K562 (cell line): ENCODE measurements around the gene ZNF691. TPM values are rescaled to one million over a fixed set of nuclear protein-coding genes. Genes with fewer than 3 reads are reported as not detected.

Experiments
- ATF4 ChIP-seq: fragments of 450-650 bp; formaldehyde crosslinking; IDR thresholded peaks from 2 replicates; pipeline ENCODE4 v1.4.0; 2022; ENCODE audit warnings: mild to moderate bottlenecking, moderate library complexity
- BRF1 ChIP-seq: IDR thresholded peaks from 3 replicates; pipeline ENCODE4 v1.6.1; 2011; ENCODE audit warnings: borderline replicate concordance, mild to moderate bottlenecking; ENCODE audit not compliant: insufficient read length; ENCODE audit errors: extremely low read depth
- CBFB ChIP-seq: sonication (generic); formaldehyde crosslinking; IDR thresholded peaks from 2 replicates; pipeline ENCODE4 v1.4.0; 2020; ENCODE audit warnings: mild to moderate bottlenecking, missing genetic modification reagents
- DEAF1 ChIP-seq: fragments of 450-650 bp; formaldehyde crosslinking; IDR thresholded peaks from 2 replicates; pipeline ENCODE4 v1.4.0; 2020; ENCODE audit warnings: mild to moderate bottlenecking, moderate library complexity
- EP400 ChIP-seq: fragments of 450-650 bp; IDR thresholded peaks from 2 replicates; pipeline ENCODE4 v1.6.1; 2017; ENCODE audit warnings: antibody characterized with exemption, mild to moderate bottlenecking, moderate library complexity
- KDM4B ChIP-seq, 2 experiments: fragments of 450-650 bp in 1 of 2; sonication (generic) in 1 of 2; IDR thresholded peaks; 2 replicates each; pipeline ENCODE4 v1.6.1; 2016 to 2017; ENCODE audit warnings: borderline replicate concordance in 2 of 2, antibody characterized with exemption in 1 of 2, low read depth in 1 of 2, mild to moderate bottlenecking in 1 of 2
- MCM3 ChIP-seq: fragments of 450-650 bp; IDR thresholded peaks from 2 replicates; pipeline ENCODE4 v1.6.1; 2016
- PHB2 ChIP-seq: fragments of 450-650 bp; IDR thresholded peaks from 2 replicates; pipeline ENCODE4 v1.6.1; 2017; ENCODE audit warnings: low read depth
- RBM22 ChIP-seq: fragments of 200-400 bp; formaldehyde crosslinking; IDR thresholded peaks from 2 replicates; pipeline ENCODE4 v1.6.1; 2018; ENCODE audit warnings: low read length, low read depth; ENCODE audit not compliant: poor library complexity, severe bottlenecking
- TBP ChIP-seq: optimal IDR thresholded peaks from 2 replicates; pipeline ENCODE3; 2011; ENCODE audit warnings: low read depth, low read length, improper control_type of control experiment
- THRAP3 ChIP-seq: fragments of 450-650 bp; IDR thresholded peaks from 2 replicates; pipeline ENCODE4 v1.6.1; 2016; ENCODE audit warnings: mild to moderate bottlenecking, inconsistent platforms, borderline replicate concordance
- ZNF232 ChIP-seq: sonication (generic); formaldehyde crosslinking; IDR thresholded peaks from 2 replicates; pipeline ENCODE4 v1.8.0; 2022; ENCODE audit warnings: mild to moderate bottlenecking, missing genetic modification reagents
- ZNF3 ChIP-seq: fragments of 250-450 bp; sonication (Bioruptor Pico); IDR thresholded peaks from 2 replicates; pipeline ENCODE4 v1.5.0; 2021; ENCODE audit warnings: mild to moderate bottlenecking, moderate library complexity
- ZNF354B ChIP-seq: fragments of 250-450 bp; sonication (Bioruptor Pico); IDR thresholded peaks from 2 replicates; pipeline ENCODE4 v1.4.0; 2020
- ZNF436 ChIP-seq: fragments of 250-450, 450-650 bp; sonication (Bioruptor Pico); formaldehyde crosslinking; IDR thresholded peaks from 2 replicates; pipeline ENCODE4 v1.7.0; 2020; ENCODE audit warnings: mild to moderate bottlenecking
- ZNF695 ChIP-seq: fragments of 450-650 bp; formaldehyde crosslinking; IDR thresholded peaks from 2 replicates; pipeline ENCODE4 v1.4.0; 2020; ENCODE audit warnings: mild to moderate bottlenecking, moderate library complexity
- polyA plus RNA-seq, 8 experiments: library from polyadenylated mRNA; depleted of rRNA in 4 of 8; stranded (reverse) in 5 of 8; unstranded in 3 of 8; fragments of >200 nt; fragmentation: Nextera tagmentation in 2 of 8; fragmentation: Illumina TruSeq in 1 of 8; extraction: Ambion mirVana in 2 of 8; extraction: Trizol in 1 of 8; gene quantifications; 2 replicates each; pipeline versions ENCODE4 v1.2.1 to v1.2.3, GENCODE V29; 2011 to 2014; ENCODE audit warnings: inconsistent platforms in 1 of 8, missing spikeins in 1 of 8
- total RNA-seq, 7 experiments: library from RNA; depleted of rRNA in 6 of 7; stranded (reverse); fragments of >200 nt in 6 of 7; fragmentation: Illumina TruSeq in 2 of 7; extraction: Trizol in 2 of 7; gene quantifications; 2 replicates each; pipeline versions ENCODE4 v1.2.1 to v1.2.3, GENCODE V29; 2011 to 2021; ENCODE audit warnings: low replicate concordance in 1 of 7
- TF ChIP-seq, protein P1 (sequence below): fragments of 250-450 bp; sonication (Bioruptor Pico); IDR thresholded peaks from 2 replicates; pipeline ENCODE4 v1.5.0; 2022; ENCODE audit warnings: mild to moderate bottlenecking

The ZNF691 gene
- total and polyA plus RNA-seq, 9 of the 15 experiments (the other 6 are each of a cell fraction or from before 2014, with no cell fraction given): 10.7 to 30.4 (median 14.8) TPM

- TF ChIP-seq ATF4 (CRISPR knock-in tag) (no peak), ZNF3 (no peak), BRF1 (no peak), ZNF695 (no peak), ZNF232 (CRISPR knock-in tag) (no peak), MCM3 (no peak), DEAF1 (CRISPR knock-in tag) (no peak), ZNF354B (CRISPR knock-in tag) (no peak), ZNF436 (CRISPR knock-in tag) (no peak), PHB2 (peak; percentile 95), RBM22 (no peak), TBP (peak; percentile 36), CBFB (CRISPR knock-in tag) (no peak), KDM4B (IDR thresholded peaks at IDR 0.05; ENCODE audit: borderline replicate concordance in 2 of 2, low read depth in 1 of 2) (no peak), EP400 (peak; percentile 88), THRAP3 (no peak)
- TF ChIP-seq, protein P1, sequence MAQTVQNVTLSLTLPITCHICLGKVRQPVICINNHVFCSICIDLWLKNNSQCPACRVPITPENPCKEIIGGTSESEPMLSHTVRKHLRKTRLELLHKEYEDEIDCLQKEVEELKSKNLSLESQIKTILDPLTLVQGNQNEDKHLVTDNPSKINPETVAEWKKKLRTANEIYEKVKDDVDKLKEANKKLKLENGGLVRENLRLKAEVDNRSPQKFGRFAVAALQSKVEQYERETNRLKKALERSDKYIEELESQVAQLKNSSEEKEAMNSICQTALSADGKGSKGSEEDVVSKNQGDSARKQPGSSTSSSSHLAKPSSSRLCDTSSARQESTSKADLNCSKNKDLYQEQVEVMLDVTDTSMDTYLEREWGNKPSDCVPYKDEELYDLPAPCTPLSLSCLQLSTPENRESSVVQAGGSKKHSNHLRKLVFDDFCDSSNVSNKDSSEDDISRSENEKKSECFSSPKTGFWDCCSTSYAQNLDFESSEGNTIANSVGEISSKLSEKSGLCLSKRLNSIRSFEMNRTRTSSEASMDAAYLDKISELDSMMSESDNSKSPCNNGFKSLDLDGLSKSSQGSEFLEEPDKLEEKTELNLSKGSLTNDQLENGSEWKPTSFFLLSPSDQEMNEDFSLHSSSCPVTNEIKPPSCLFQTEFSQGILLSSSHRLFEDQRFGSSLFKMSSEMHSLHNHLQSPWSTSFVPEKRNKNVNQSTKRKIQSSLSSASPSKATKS (CRISPR knock-in tag): peak; percentile 39; the same call in 1 of the 2 replicates
Measured at GRCh38 chr1:42825036-42825851, 21.2 kb upstream of the ZNF691 start (continued).
